HG03521 (cell line): Measurements from ENCODE around the gene OTUD1.

Source experiments
- ATAC-seq: cut with Tn5 transposase; IDR thresholded peaks from one replicate; pipeline ENCODE4 v1.9.1; 2021; ENCODE audit warnings: mild to moderate bottlenecking, moderate library complexity; ENCODE audit not compliant: unreplicated experiment

The OTUD1 gene

GRCh38 chr10:23459308-23459939 is 20.5 kb downstream of the OTUD1 start:
- no peak for ATAC-seq

GRCh38 chr10:23461557-23461956 is 22.7 kb downstream of the OTUD1 start:
- no peak for ATAC-seq

GRCh38 chr10:23467012-23467411 is 28.1 kb downstream of the OTUD1 start:
- ATAC-seq, result no peak

- no peak for ATAC-seq
Measured at GRCh38 chr10:23467548-23467947, 28.7 kb downstream of the OTUD1 start.

- no peak for ATAC-seq
Measured at GRCh38 chr10:23469596-23470237, 30.8 kb downstream of the OTUD1 start.

GRCh38 chr10:23472181-23472580 is 33.3 kb downstream of the OTUD1 start:
- no peak for ATAC-seq

GRCh38 chr10:23474081-23474480 is 35.2 kb downstream of the OTUD1 start:
- ATAC-seq, result no peak

- no peak for ATAC-seq
Measured at GRCh38 chr10:23474626-23475025, 35.8 kb downstream of the OTUD1 start.

GRCh38 chr10:23478570-23478969 is 39.7 kb downstream of the OTUD1 start:
- no peak for ATAC-seq

- ATAC-seq, result no peak
Measured at GRCh38 chr10:23479798-23480473, 41.1 kb downstream of the OTUD1 start.

GRCh38 chr10:23481363-23481961 is 42.6 kb downstream of the OTUD1 start:
- no peak for ATAC-seq

- no peak for ATAC-seq
Measured at GRCh38 chr10:23490115-23490514, 51.2 kb downstream of the OTUD1 start.
